ENCODE measurements around the gene PACSIN1. TPM values are rescaled to one million over a fixed set of nuclear protein-coding genes. Genes with fewer than 3 reads are reported as not detected.

Gene PACSIN1
- total and polyA plus RNA-seq, 2 of the 4 experiments (the other 2 are of a cell fraction) = 0.02 TPM; not detected in 1

- Histone ChIP-seq H2AK9ac (replicated peaks; ENCODE audit: low read depth, low read length, poor library complexity) (no peak overlapping the region), H3K27ac (ENCODE audit: insufficient read depth, low read length) (no peak overlapping the region), H3K56ac (ENCODE audit: extremely low read depth, insufficient read depth, low read length) (no peak overlapping the region), H3K27me3 (ENCODE audit: control insufficient read depth, insufficient read depth, low read length) (peaks cover 8% of the 10 kb centered on the region; the same call in 1 of the 2 replicates), H3K9ac (ENCODE audit: low read depth, low read length) (no peak overlapping the region), H3K14ac (replicated peaks; ENCODE audit: low read depth, low read length) (no peak overlapping the region), H4K20me1 (ENCODE audit: insufficient read depth, low read length) (no peaks in the 10 kb centered on the region), H3K4ac (ENCODE audit: low read depth, low read length) (no peak overlapping the region), H2BK15ac (ENCODE audit: low read depth, low read length) (no peak overlapping the region), H2AK5ac (ENCODE audit: low read depth, low read length) (no peak overlapping the region), H4K91ac (ENCODE audit: insufficient read depth, low read depth, low read length) (no peak overlapping the region), H3K36me3 (ENCODE audit: control insufficient read depth, insufficient read depth, low read length) (no peaks in the 10 kb centered on the region), H2BK120ac (ENCODE audit: low read depth, low read length) (no peak overlapping the region), H3K4me1 (ENCODE audit: control insufficient read depth, insufficient read depth, low read length) (no peaks in the 10 kb centered on the region), H4K5ac (ENCODE audit: low read depth, low read length) (no peak overlapping the region), H2BK5ac (ENCODE audit: low read depth, low read length, poor library complexity, severe bottlenecking) (no peak overlapping the region), H3K4me2 (ENCODE audit: low read depth, low read length) (no peak overlapping the region), H3K23ac (ENCODE audit: low read depth, low read length) (no peak overlapping the region), H2AFZ (replicated peaks; ENCODE audit: low read length, poor library complexity) (no peak overlapping the region), H3K9me1 (ENCODE audit: insufficient read depth, low read length) (no peaks in the 10 kb centered on the region), H3K4me3 (ENCODE audit: insufficient read depth, low read depth, low read length) (no peak overlapping the region), H4K8ac (ENCODE audit: low read depth in 2 of 2, low read length in 2 of 2) (no peak overlapping the region), H3K18ac (ENCODE audit: low read depth, low read length) (no peak overlapping the region), H3K9me3 (ENCODE audit: control insufficient read depth, insufficient read depth, low read length) (no peaks in the 10 kb centered on the region), H3K79me1 (ENCODE audit: low read depth in 1 of 2, low read length in 2 of 2) (no peaks in the 10 kb centered on the region), H2BK20ac (ENCODE audit: low read depth, low read length) (no peak overlapping the region)
- DNase-seq (no peak), ATAC-seq (ENCODE audit: low read depth) (no peak)
- BruUV-seq (replicated peaks) = no TSS peak
- TF ChIP-seq POLR2A (IDR thresholded peaks at IDR 0.05; ENCODE audit: low read depth, low read length) (no peak), MAFK (IDR thresholded peaks at IDR 0.05; ENCODE audit: low read depth, low read length) (no peak), MAZ (IDR thresholded peaks at IDR 0.05; ENCODE audit: borderline replicate concordance, low read depth, low read length) (no peak), NFE2L2 (IDR thresholded peaks at IDR 0.05; ENCODE audit: low read depth, low read length) (no peak), CTCF (conservative IDR thresholded peaks at IDR 0.05; ENCODE audit: low read depth, low read length) (no peak), SMC3 (IDR thresholded peaks at IDR 0.05; ENCODE audit: low read depth, low read length) (no peak)
- in situ Hi-C loops (cut with MboI; ENCODE audit: low sequenced_read_pairs) (no loop called here), dilution Hi-C loops (cut with HindIII; ENCODE audit: low sequenced_read_pairs, unreplicated experiment) (no loop called here), intact Hi-C loops (cut with micrococcal nuclease) (no loop called here)
- ChIA-PET POLR2A (ENCODE audit: unreplicated experiment) (no interaction called here), CTCF (no interaction called here)
- WGBS, 2 experiments (ENCODE audit: extremely low coverage in 2 of 2, insufficient read length in 1 of 2) = no CpG with 5 or more reads among the region's 3 CpGs
Measured at GRCh38 chr6:34536251-34536958, 70.5 kb downstream of the PACSIN1 start.
